CD4-positive, alpha-beta T cell (primary cell): ENCODE data around the gene IRS1. TPM values are rescaled to one million over a fixed set of nuclear protein-coding genes. Genes with fewer than 3 reads are reported as not detected.

ENCODE experiments used
- ATAC-seq: fragments of 200-7000 bp; cut with Tn5 transposase; one replicate; pipeline ENCODE4 v1.10.0; 2022; ENCODE audit warnings: mild to moderate bottlenecking; ENCODE audit not compliant: poor library complexity
- CTCF ChIA-PET: fragments of 350-600 bp; sonication (Branson Sonifier 250); formaldehyde crosslinking; loops from one replicate; lab custom pipeline; 2021; ENCODE audit warnings: antibody characterized with exemption, inconsistent platforms; lab: Charles Lee
- POLR2A ChIA-PET: fragments of 350-600 bp; sonication (Branson Sonifier 250); formaldehyde crosslinking; loops from one replicate; lab custom pipeline; 2021; ENCODE audit warnings: antibody characterized with exemption, inconsistent platforms; lab: Charles Lee
- DNase-seq, 14 experiments: peaks; one replicate each; pipeline ENCODE4 v3.0.0-alpha.2; 2013 to 2020; ENCODE audit warnings: mixed read lengths in 2 of 14
- H3K27ac ChIP-seq, 2 donors: one replicate each; pipeline versions ENCODE4 v1.5.1 to v1.7.0; 2013; ENCODE audit warnings: low read length in 2 of 2, low read depth in 1 of 2, mild to moderate bottlenecking in 1 of 2
- H3K27me3 ChIP-seq, 2 experiments: 1 replicate in 1 of 2; 2 replicates in 1 of 2; pipeline versions ENCODE4 v1.6.1 to v1.7.0; 2013; ENCODE audit warnings: low read length in 2 of 2, control low read depth in 1 of 2, mild to moderate bottlenecking in 1 of 2, moderate library complexity in 1 of 2; ENCODE audit not compliant: insufficient read depth in 2 of 2, control insufficient read depth in 1 of 2
- H3K36me3 ChIP-seq: one replicate; pipeline ENCODE4 v1.6.1; 2013; ENCODE audit warnings: low read length, control low read depth; ENCODE audit not compliant: insufficient read depth
- H3K4me1 ChIP-seq: one replicate; pipeline ENCODE4 v1.6.1; 2013; ENCODE audit warnings: low read length, control low read depth; ENCODE audit not compliant: insufficient read depth
- H3K4me3 ChIP-seq: one replicate; pipeline ENCODE4 v1.5.1; 2013; ENCODE audit warnings: mild to moderate bottlenecking, low read length, moderate library complexity
- H3K9me3 ChIP-seq, 2 experiments: 1 replicate in 1 of 2; 2 replicates in 1 of 2; pipeline versions ENCODE4 v1.6.1 to v1.7.0; 2013; ENCODE audit warnings: low read length in 2 of 2, mild to moderate bottlenecking in 2 of 2, control low read depth in 1 of 2, moderate library complexity in 1 of 2; ENCODE audit not compliant: control insufficient read depth in 1 of 2, insufficient read depth in 1 of 2
- H3K27ac Mint-ChIP-seq: one replicate; pipeline ENCODE4 v1.8.0; 2020; ENCODE audit warnings: mixed read lengths
- H3K27me3 Mint-ChIP-seq: one replicate; pipeline ENCODE4 v1.8.0; 2021; ENCODE audit warnings: mixed read lengths
- H3K36me3 Mint-ChIP-seq: one replicate; pipeline ENCODE4 v1.8.0; 2021; ENCODE audit warnings: low read depth, mixed read lengths
- H3K4me1 Mint-ChIP-seq: one replicate; pipeline ENCODE4 v1.8.0; 2021; ENCODE audit warnings: low read depth, mixed read lengths
- H3K4me3 Mint-ChIP-seq: one replicate; pipeline ENCODE4 v1.8.0; 2020; ENCODE audit warnings: mild to moderate bottlenecking, mixed read lengths
- H3K9me3 Mint-ChIP-seq: one replicate; pipeline ENCODE4 v1.8.0; 2020; ENCODE audit warnings: mixed read lengths
- intact Hi-C, 2 experiments: fragments of 100-400 bp; cut with DNase I in 1 of 2; cut with micrococcal nuclease in 1 of 2; formaldehyde crosslinking; loops; one replicate each; pipeline versions ENCODE4 v1.15.1 to v1.9.0; 2023 to 2025; cut with DNase I, micrococcal nuclease
- total RNA-seq, 174 experiments: library from RNA in 2 of 174; stranded (reverse) in 2 of 174; gene quantifications; one replicate each; pipeline ENCODE4 v1.2.3 and lab custom pipeline; 2021 to 2026
- TF ChIP-seq, protein P1 (sequence below): fragments of 200-600 bp; IDR thresholded peaks from one replicate; pipeline ENCODE4 v1.8.0; 2022; ENCODE audit warnings: antibody characterized with exemption, mild to moderate bottlenecking

The IRS1 gene
- total RNA-seq, 2 experiments from 2014 or later: 2.9 TPM

DNA sequence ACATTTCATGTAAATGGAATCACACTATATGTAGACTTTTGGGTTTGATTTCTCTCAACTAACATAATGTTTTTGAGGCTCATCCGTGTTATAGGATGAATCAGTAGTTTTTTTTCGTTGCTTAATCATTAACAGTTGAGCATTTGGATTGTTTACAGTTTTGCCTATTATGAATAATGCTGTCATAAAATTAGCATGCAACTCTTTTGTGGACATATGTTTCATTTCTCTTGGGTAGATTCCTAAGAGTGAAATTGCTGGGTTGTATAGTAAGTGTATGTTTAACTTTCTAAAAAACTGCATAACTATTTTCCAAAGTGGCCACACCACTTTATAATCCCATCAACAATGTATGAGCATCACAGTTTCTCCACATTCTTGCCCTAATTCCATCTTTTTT is 28.6 kb upstream of the IRS1 start:
- H3K27ac Mint-ChIP-seq: no peak overlapping the region
- intact Hi-C loops: no loop called here
- Histone ChIP-seq H3K36me3 (no peaks in the 10 kb centered on the region), H3K27ac (no peak overlapping the region), H3K4me1 (no peaks in the 10 kb centered on the region), H3K27me3 (no peaks in the 10 kb centered on the region), H3K4me3 (no peak overlapping the region), H3K9me3 (peaks cover 0 to 4% of the 10 kb centered on the region in 2 experiments)
- no peak overlapping the region for H3K4me3 Mint-ChIP-seq
- CTCF ChIA-PET: no interaction called here
- no peaks in the 10 kb centered on the region for H3K27me3 Mint-ChIP-seq
- TF ChIP-seq, protein P1, sequence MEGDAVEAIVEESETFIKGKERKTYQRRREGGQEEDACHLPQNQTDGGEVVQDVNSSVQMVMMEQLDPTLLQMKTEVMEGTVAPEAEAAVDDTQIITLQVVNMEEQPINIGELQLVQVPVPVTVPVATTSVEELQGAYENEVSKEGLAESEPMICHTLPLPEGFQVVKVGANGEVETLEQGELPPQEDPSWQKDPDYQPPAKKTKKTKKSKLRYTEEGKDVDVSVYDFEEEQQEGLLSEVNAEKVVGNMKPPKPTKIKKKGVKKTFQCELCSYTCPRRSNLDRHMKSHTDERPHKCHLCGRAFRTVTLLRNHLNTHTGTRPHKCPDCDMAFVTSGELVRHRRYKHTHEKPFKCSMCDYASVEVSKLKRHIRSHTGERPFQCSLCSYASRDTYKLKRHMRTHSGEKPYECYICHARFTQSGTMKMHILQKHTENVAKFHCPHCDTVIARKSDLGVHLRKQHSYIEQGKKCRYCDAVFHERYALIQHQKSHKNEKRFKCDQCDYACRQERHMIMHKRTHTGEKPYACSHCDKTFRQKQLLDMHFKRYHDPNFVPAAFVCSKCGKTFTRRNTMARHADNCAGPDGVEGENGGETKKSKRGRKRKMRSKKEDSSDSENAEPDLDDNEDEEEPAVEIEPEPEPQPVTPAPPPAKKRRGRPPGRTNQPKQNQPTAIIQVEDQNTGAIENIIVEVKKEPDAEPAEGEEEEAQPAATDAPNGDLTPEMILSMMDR: no peak
- H3K36me3 Mint-ChIP-seq: no peaks in the 10 kb centered on the region
- no peaks in the 10 kb centered on the region for H3K9me3 Mint-ChIP-seq
- ATAC-seq: no peak
- DNase-seq: no peak
- POLR2A ChIA-PET: no interaction called here
- H3K4me1 Mint-ChIP-seq: peaks cover under 1% of the 10 kb centered on the region

GRCh38 chr2:226825056-226825455 is 25.4 kb upstream of the IRS1 start:
- no peak for DNase-seq
- H3K9me3 ChIP-seq: peaks cover 0 to 3% of the 10 kb centered on the region in 2 experiments
- H3K27me3 ChIP-seq: no peaks in the 10 kb centered on the region
- ATAC-seq: no peak
- no peaks in the 10 kb centered on the region for H3K27me3 Mint-ChIP-seq
- no peaks in the 10 kb centered on the region for H3K4me1 Mint-ChIP-seq
- H3K27ac ChIP-seq: no peak overlapping the region
- no peak overlapping the region for H3K4me3 Mint-ChIP-seq
- intact Hi-C loops: no loop called here
- POLR2A ChIA-PET: interaction anchor here (3.1 kb wide), 1 partner anchor 11 kb away, joined by 8 read pairs; the partner anchor contains the start of gene RHBDD1
- no peaks in the 10 kb centered on the region for H3K9me3 Mint-ChIP-seq
- no peak overlapping the region for H3K27ac Mint-ChIP-seq
- no peaks in the 10 kb centered on the region for H3K36me3 Mint-ChIP-seq
- no peak overlapping the region for H3K4me3 ChIP-seq
- TF ChIP-seq, protein P1: no peak
- no peaks in the 10 kb centered on the region for H3K36me3 ChIP-seq
- no peaks in the 10 kb centered on the region for H3K4me1 ChIP-seq
- CTCF ChIA-PET: no interaction called here

GRCh38 chr2:226818930-226819329 is 19.3 kb upstream of the IRS1 start:
- Mint-ChIP-seq H3K36me3 (no peaks in the 10 kb centered on the region), H3K27ac (no peak overlapping the region), H3K9me3 (no peaks in the 10 kb centered on the region), H3K27me3 (peaks cover 9% of the 10 kb centered on the region), H3K4me1 (no peaks in the 10 kb centered on the region), H3K4me3 (no peak overlapping the region)
- ChIA-PET POLR2A (no interaction called here), CTCF (no interaction called here)
- DNase-seq: no peak
- Histone ChIP-seq H3K27me3 (no peaks in the 10 kb centered on the region), H3K4me3 (no peak overlapping the region), H3K27ac (no peak overlapping the region), H3K4me1 (no peaks in the 10 kb centered on the region), H3K9me3 (peaks cover 0 to 3% of the 10 kb centered on the region in 2 experiments), H3K36me3 (no peaks in the 10 kb centered on the region)
- TF ChIP-seq, protein P1: no peak
- no peak for ATAC-seq
- intact Hi-C loops: loop anchor here in 1 of 2 experiments (10.0 kb wide), 1 partner anchor 166 kb away; no protein-coding TSS in a partner anchor
